ENCODE data around the gene PLN.

Gene PLN

GRCh38 chr6:118548136-118548535, at the start of gene PLN:
Gene PLN, plus strand, starts transcription at chr6:118548296. Its CDS starts 10,626 bp downstream, at chr6:118558922.
- H3K4me3 ChIP-seq (ENCODE audit: low read depth, low read length) = no peak within 1 kb of the TSS
- DNase-seq (ENCODE audit: low read depth, low spot score) = no peak
- in situ Hi-C loops (cut with HindIII; ENCODE audit: low sequenced_read_pairs) = no loop called here
- TF ChIP-seq CTCF (IDR thresholded peaks at IDR 0.05; ENCODE audit: low read depth, low read length) = no peak

GRCh38 chr6:118500130-118501015, 47.7 kb upstream of the PLN start:
- TF ChIP-seq CTCF (IDR thresholded peaks at IDR 0.05; ENCODE audit: low read depth, low read length) = no peak
- DNase-seq (ENCODE audit: low read depth, low spot score) = no peak
- in situ Hi-C loops (cut with HindIII; ENCODE audit: low sequenced_read_pairs) = no loop called here
- no peak overlapping the region for H3K4me3 ChIP-seq (ENCODE audit: low read depth, low read length)

GRCh38 chr6:118501099-118501498, 47.0 kb upstream of the PLN start:
- in situ Hi-C loops (cut with HindIII; ENCODE audit: low sequenced_read_pairs) = no loop called here
- no peak for DNase-seq (ENCODE audit: low read depth, low spot score)
- H3K4me3 ChIP-seq (ENCODE audit: low read depth, low read length) = no peak overlapping the region
- TF ChIP-seq CTCF (IDR thresholded peaks at IDR 0.05; ENCODE audit: low read depth, low read length) = no peak

GRCh38 chr6:118501765-118502164, 46.3 kb upstream of the PLN start:
- in situ Hi-C loops (cut with HindIII; ENCODE audit: low sequenced_read_pairs) = no loop called here
- no peak for DNase-seq (ENCODE audit: low read depth, low spot score)
- H3K4me3 ChIP-seq (ENCODE audit: low read depth, low read length) = no peak overlapping the region
- TF ChIP-seq CTCF (IDR thresholded peaks at IDR 0.05; ENCODE audit: low read depth, low read length) = no peak

- in situ Hi-C loops (cut with HindIII; ENCODE audit: low sequenced_read_pairs) = no loop called here
- no peak for DNase-seq (ENCODE audit: low read depth, low spot score)
- no peak overlapping the region for H3K4me3 ChIP-seq (ENCODE audit: low read depth, low read length)
- no peak for TF ChIP-seq CTCF (IDR thresholded peaks at IDR 0.05; ENCODE audit: low read depth, low read length)
Measured at GRCh38 chr6:118502169-118502568, 45.9 kb upstream of the PLN start.

GRCh38 chr6:118504611-118505010, 43.5 kb upstream of the PLN start:
- no peak overlapping the region for H3K4me3 ChIP-seq (ENCODE audit: low read depth, low read length)
- in situ Hi-C loops (cut with HindIII; ENCODE audit: low sequenced_read_pairs) = no loop called here
- no peak for TF ChIP-seq CTCF (IDR thresholded peaks at IDR 0.05; ENCODE audit: low read depth, low read length)
- DNase-seq (ENCODE audit: low read depth, low spot score) = no peak
